ENCODE data around the gene NPM3. TPM values are rescaled to one million over a fixed set of nuclear protein-coding genes. Genes with fewer than 3 reads are reported as not detected.
"Not testable (repeated sequence)": the region's sequence is repeated elsewhere in the genome, so short reads cannot be mapped to it uniquely, and the experiment has no call there.

Gene NPM3
- total and polyA plus RNA-seq, 2 experiments from 2014 or later: 14.6 to 78.9 TPM

DNA sequence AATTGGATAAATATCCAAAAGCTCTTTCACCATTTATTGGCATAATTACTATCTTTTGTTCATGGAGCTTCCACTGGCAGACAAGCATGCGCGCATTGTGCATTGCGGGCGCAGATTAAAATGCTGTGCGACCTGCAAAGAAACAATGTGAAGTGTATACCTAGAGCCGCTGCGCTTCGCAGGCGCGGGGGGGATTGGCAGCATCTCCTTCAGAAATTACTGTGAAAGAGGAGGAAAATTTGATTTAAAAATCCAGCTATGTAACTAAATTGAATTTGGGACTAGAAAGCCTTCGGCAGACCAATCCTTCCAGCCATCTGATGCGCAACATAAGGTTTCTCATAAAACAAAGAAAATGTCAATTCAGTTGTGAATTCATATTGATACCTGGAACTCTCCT lies 10.3 kb upstream of the NPM3 start:
- Histone ChIP-seq H3K9me3 (ENCODE audit: low read depth) (no peaks in the 10 kb centered on the region), H3K4me3 (no peak overlapping the region), H3K4me1 (ENCODE audit: low read depth) (no peaks in the 10 kb centered on the region), H3K27me3 (no peaks in the 10 kb centered on the region), H3K27ac (no peak overlapping the region), H3K36me3 (peaks cover 82% of the 10 kb centered on the region)
- TF ChIP-seq, protein P1, sequence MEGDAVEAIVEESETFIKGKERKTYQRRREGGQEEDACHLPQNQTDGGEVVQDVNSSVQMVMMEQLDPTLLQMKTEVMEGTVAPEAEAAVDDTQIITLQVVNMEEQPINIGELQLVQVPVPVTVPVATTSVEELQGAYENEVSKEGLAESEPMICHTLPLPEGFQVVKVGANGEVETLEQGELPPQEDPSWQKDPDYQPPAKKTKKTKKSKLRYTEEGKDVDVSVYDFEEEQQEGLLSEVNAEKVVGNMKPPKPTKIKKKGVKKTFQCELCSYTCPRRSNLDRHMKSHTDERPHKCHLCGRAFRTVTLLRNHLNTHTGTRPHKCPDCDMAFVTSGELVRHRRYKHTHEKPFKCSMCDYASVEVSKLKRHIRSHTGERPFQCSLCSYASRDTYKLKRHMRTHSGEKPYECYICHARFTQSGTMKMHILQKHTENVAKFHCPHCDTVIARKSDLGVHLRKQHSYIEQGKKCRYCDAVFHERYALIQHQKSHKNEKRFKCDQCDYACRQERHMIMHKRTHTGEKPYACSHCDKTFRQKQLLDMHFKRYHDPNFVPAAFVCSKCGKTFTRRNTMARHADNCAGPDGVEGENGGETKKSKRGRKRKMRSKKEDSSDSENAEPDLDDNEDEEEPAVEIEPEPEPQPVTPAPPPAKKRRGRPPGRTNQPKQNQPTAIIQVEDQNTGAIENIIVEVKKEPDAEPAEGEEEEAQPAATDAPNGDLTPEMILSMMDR (IDR thresholded peaks at IDR 0.05; ENCODE audit: low read depth, low read length): no peak
- no peak for DNase-seq (ENCODE audit: low read depth in 1 of 2, low spot score in 1 of 2)

DNA sequence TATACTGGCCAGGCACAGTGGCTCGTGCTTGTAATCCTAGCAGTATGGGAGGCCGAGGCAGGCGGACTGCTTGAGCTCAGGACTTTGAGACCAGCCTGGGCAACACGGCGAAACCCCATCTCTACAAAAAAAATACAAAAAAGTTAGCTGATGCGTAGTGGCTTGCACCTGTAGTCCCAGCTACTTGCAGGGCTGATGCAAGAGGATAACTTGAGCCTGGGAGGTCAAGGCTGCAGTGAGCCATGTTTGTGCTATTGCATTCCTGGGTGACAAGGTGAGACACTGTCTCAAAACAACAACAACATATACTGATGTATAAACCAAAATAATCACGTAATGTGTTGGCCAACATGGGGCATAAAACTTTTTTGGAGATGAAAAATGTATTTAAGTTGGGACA lies 6.4 kb upstream of the NPM3 start:
- H3K27ac ChIP-seq: no peak overlapping the region
- peaks cover 80% of the 10 kb centered on the region for H3K36me3 ChIP-seq
- TF ChIP-seq, protein P1 (IDR thresholded peaks at IDR 0.05; ENCODE audit: low read depth, low read length): no peak

DNA sequence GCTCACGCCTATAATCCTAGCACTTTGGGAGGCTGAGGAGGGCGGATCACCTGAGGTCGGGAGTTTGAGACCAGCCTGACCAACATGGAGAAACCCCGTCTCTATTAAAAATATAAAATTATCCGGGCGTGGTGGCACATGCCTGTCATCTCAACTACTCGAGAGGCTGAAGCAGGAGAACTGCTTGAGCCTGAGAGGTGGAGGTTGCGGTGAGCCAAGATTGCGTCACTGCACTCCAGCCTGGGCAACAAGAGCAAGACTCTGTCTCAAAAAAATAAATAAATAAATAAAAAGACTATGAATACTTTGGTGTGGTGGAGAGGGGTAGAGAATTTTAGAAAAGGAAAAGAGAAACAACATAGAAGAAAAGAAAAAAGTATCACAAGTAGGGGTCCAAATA lies 6.0 kb upstream of the NPM3 start:
- peaks cover 76% of the 10 kb centered on the region for H3K36me3 ChIP-seq
- H3K4me1 ChIP-seq (ENCODE audit: low read depth); H3K27ac ChIP-seq; H3K4me3 ChIP-seq; H3K9me3 ChIP-seq (ENCODE audit: low read depth); H3K27me3 ChIP-seq; DNase-seq (ENCODE audit: low read depth in 1 of 2, low spot score in 1 of 2): not testable (repeated sequence)

More for the DNA sequence above, 6.4 kb upstream of the NPM3 start:
- no peak for DNase-seq (ENCODE audit: low read depth in 1 of 2, low spot score in 1 of 2)
- Histone ChIP-seq H3K27me3 (no peaks in the 10 kb centered on the region), H3K4me3 (no peak overlapping the region), H3K4me1 (ENCODE audit: low read depth) (no peaks in the 10 kb centered on the region), H3K9me3 (ENCODE audit: low read depth) (no peaks in the 10 kb centered on the region)

DNA sequence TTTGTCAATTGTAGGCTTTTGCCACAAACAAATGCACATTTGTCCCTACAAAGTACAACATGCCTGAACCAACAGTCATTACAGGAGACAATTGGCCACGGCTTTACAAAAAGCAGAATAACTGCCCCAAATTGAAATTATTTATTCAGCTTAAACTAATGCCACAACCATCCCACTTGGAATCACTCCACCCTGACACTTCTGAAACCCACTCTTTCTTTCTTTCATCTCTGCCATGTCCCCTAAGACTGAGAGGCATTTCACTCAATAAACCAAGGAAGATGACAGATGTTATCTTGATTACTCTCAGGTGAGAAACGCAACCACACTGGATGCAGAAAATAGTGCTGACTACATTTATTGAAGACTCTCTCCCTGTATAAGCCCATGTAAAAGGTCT lies 2.6 kb upstream of the NPM3 start:
- peak overlapping the region; percentile 35 for H3K27ac ChIP-seq
- TF ChIP-seq, protein P1 (IDR thresholded peaks at IDR 0.05; ENCODE audit: low read depth, low read length): no peak
- H3K4me3 ChIP-seq: no peak overlapping the region
- H3K4me1 ChIP-seq (ENCODE audit: low read depth): peaks cover 18% of the 10 kb centered on the region
- H3K9me3 ChIP-seq (ENCODE audit: low read depth): no peaks in the 10 kb centered on the region
- no peaks in the 10 kb centered on the region for H3K27me3 ChIP-seq
- peaks cover 45% of the 10 kb centered on the region for H3K36me3 ChIP-seq
- no peak for DNase-seq (ENCODE audit: low read depth in 1 of 2, low spot score in 1 of 2)

DNA sequence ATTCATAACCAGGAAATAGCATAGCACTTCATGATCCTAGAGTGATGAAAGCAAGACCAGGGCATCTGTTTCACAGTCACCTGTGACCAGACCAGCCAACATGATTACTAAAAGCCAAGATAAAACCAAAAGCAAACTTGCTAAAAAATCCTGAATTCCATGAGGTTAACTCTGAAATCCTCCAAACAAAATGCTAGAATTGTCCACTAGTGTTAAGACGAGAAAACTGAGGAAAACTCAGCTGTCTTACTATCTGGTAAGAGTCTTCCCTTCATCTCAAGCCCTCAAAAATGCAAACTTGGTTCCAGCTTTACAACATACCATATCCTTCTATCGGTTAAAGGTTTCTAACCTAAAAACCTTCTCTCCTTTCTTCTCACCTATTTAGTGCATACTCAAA lies 1.3 kb upstream of the NPM3 start:
- Histone ChIP-seq H3K36me3 (peaks cover 36% of the 10 kb centered on the region), H3K27me3 (no peaks in the 10 kb centered on the region), H3K4me3 (no peak overlapping the region), H3K4me1 (ENCODE audit: low read depth) (peaks cover 27% of the 10 kb centered on the region), H3K9me3 (ENCODE audit: low read depth) (no peaks in the 10 kb centered on the region), H3K27ac (peak overlapping the region; percentile 35)
- TF ChIP-seq, protein P1 (IDR thresholded peaks at IDR 0.05; ENCODE audit: low read depth, low read length): no peak
- DNase-seq (ENCODE audit: low read depth in 1 of 2, low spot score in 1 of 2): no peak

DNA sequence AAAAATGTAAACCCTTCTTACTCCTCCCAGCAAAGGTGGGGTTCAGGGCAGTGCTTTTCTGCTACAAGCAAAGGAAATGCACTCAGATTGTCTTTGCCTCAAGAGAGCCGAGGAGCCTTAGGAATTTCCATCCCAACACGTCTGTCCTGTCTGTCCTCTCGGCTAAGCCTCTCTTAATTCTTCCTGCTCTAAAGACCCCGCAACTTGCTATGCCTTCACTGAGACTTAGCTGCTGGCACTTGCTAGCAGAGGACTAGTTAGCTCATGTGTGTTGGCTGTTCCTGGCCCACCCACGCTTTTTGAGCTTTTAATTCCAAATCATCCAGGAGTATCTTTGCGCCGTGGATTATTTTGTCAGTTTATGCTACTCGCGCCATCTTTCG lies 481 bp upstream of the NPM3 start:
- peak overlapping the region; percentile 70 for H3K27ac ChIP-seq
- DNase-seq (ENCODE audit: low read depth in 1 of 2, low spot score in 1 of 2): peak in 1 of 2 donors; percentile 24
- peak overlapping the region; percentile 97 for H3K4me3 ChIP-seq
- peaks cover 28% of the 10 kb centered on the region for H3K4me1 ChIP-seq (ENCODE audit: low read depth)
- TF ChIP-seq, protein P1 (IDR thresholded peaks at IDR 0.05; ENCODE audit: low read depth, low read length): no peak
- no peaks in the 10 kb centered on the region for H3K27me3 ChIP-seq
- no peaks in the 10 kb centered on the region for H3K9me3 ChIP-seq (ENCODE audit: low read depth)
- H3K36me3 ChIP-seq: peaks cover 29% of the 10 kb centered on the region

Measured in cardiac muscle cell (in vitro differentiated cells and primary cell).